HEK293 (cell line): Measurements from ENCODE around the gene RAB44.

Experiments used
- CTCF ChIA-PET: fragments of 350-600 bp; formaldehyde crosslinking; extraction: SDS; loops from one replicate; lab custom pipeline; 2021; ENCODE audit warnings: antibody characterized with exemption; lab: Yijun Ruan, JAX
- POLR2A ChIA-PET: fragments of 300-600 bp; formaldehyde crosslinking; extraction: SDS; loops from one replicate; lab custom pipeline; 2020; ENCODE audit warnings: antibody characterized with exemption, inconsistent platforms; lab: Yijun Ruan, JAX
- H3K27ac ChIP-seq: fragments of 200-500 bp; sonication (Bioruptor generic); 2 replicates; pipeline ENCODE4 v1.5.1; 2014; ENCODE audit warnings: low read depth, low read length, control low read depth, inconsistent platforms; ENCODE audit errors: extremely low read depth
- H3K36me3 ChIP-seq, 2 experiments: fragments of 200-500 bp in 1 of 2; sonication (Bioruptor generic) in 1 of 2; 1 replicate in 1 of 2; 2 replicates in 1 of 2; pipeline ENCODE4 v1.5.1; 2014 to 2017; ENCODE audit warnings: inconsistent platforms in 2 of 2, low read length in 2 of 2; ENCODE audit not compliant: control insufficient read depth in 2 of 2, insufficient read depth in 1 of 2
- H3K4me1 ChIP-seq: fragments of 200-500 bp; sonication (Bioruptor generic); 2 replicates; pipeline ENCODE4 v1.5.1; 2014; ENCODE audit warnings: mild to moderate bottlenecking, low read length, inconsistent platforms; ENCODE audit not compliant: control insufficient read depth, insufficient read depth
- H3K4me3 ChIP-seq: 2 replicates; pipeline ENCODE4 v1.5.1; 2011; ENCODE audit warnings: low read depth, mild to moderate bottlenecking, control low read depth, low read length, moderate library complexity
- H3K9me3 ChIP-seq: fragments of 200-500 bp; sonication (Bioruptor generic); 2 replicates; pipeline ENCODE4 v1.5.1; 2014; ENCODE audit warnings: low read depth, low read length, inconsistent platforms; ENCODE audit not compliant: control insufficient read depth, insufficient read depth
- GLIS2 ChIP-seq: fragments of 450-650 bp; formaldehyde crosslinking; IDR thresholded peaks from 2 replicates; pipeline ENCODE4 v1.5.1; 2016; ENCODE audit warnings: missing biosample characterization, missing genetic modification characterization
- HOXA7 ChIP-seq: sonication (generic); formaldehyde crosslinking; IDR thresholded peaks from 2 replicates; pipeline ENCODE4 v1.8.1; 2022; ENCODE audit warnings: missing genetic modification reagents, borderline replicate concordance
- TRIM28 ChIP-seq: IDR thresholded peaks from 2 replicates; pipeline ENCODE4 v1.6.1; 2011; ENCODE audit warnings: low read length, control low read depth, borderline replicate concordance
- WT1 ChIP-seq: fragments of 450-650 bp; formaldehyde crosslinking; IDR thresholded peaks from 2 replicates; pipeline ENCODE4 v1.5.1; 2016; ENCODE audit warnings: missing biosample characterization, missing genetic modification characterization
- ZBTB8A ChIP-seq: fragments of 450-650 bp; formaldehyde crosslinking; IDR thresholded peaks from 2 replicates; pipeline ENCODE4 v1.5.1; 2016; ENCODE audit warnings: missing biosample characterization, missing genetic modification characterization
- ZNF140 ChIP-seq: fragments of 450-650 bp; formaldehyde crosslinking; IDR thresholded peaks from 2 replicates; pipeline ENCODE4 v1.5.1; 2016; ENCODE audit warnings: missing biosample characterization, missing genetic modification characterization
- ZNF169 ChIP-seq: fragments of 450-650 bp; formaldehyde crosslinking; IDR thresholded peaks from 2 replicates; pipeline ENCODE4 v1.5.1; 2016; ENCODE audit warnings: missing biosample characterization, missing genetic modification characterization
- ZNF18 ChIP-seq: fragments of 450-650 bp; formaldehyde crosslinking; IDR thresholded peaks from 2 replicates; pipeline ENCODE4 v1.5.1; 2016; ENCODE audit warnings: missing biosample characterization, missing genetic modification characterization
- ZNF341 ChIP-seq: fragments of 450-650 bp; formaldehyde crosslinking; IDR thresholded peaks from 2 replicates; pipeline ENCODE4; 2016; ENCODE audit warnings: low read depth, missing biosample characterization, missing genetic modification characterization
- ZNF394 ChIP-seq: fragments of 450-650 bp; formaldehyde crosslinking; IDR thresholded peaks from 2 replicates; pipeline ENCODE4 v1.5.1; 2016; ENCODE audit warnings: missing biosample characterization, missing genetic modification characterization, mild to moderate bottlenecking, moderate library complexity, borderline replicate concordance
- ZNF596 ChIP-seq: fragments of 450-650 bp; IDR thresholded peaks from 2 replicates; pipeline ENCODE4 v1.5.0; 2018; ENCODE audit warnings: missing biosample characterization, mild to moderate bottlenecking, missing genetic modification characterization, moderate library complexity
- ZNF610 ChIP-seq: fragments of 450-650 bp; formaldehyde crosslinking; IDR thresholded peaks from 2 replicates; pipeline ENCODE4 v1.5.1; 2016; ENCODE audit warnings: missing biosample characterization, missing genetic modification characterization, borderline replicate concordance
- ZNF658 ChIP-seq: fragments of 450-650 bp; formaldehyde crosslinking; IDR thresholded peaks from 2 replicates; pipeline ENCODE4; 2016; ENCODE audit warnings: missing biosample characterization, missing genetic modification characterization
- ZSCAN4 ChIP-seq: fragments of 450-650 bp; formaldehyde crosslinking; IDR thresholded peaks from 2 replicates; pipeline ENCODE4 v1.5.1; 2017; ENCODE audit warnings: missing biosample characterization, missing genetic modification characterization
- TF ChIP-seq, protein P1 (sequence below): fragments of 450-650 bp; formaldehyde crosslinking; IDR thresholded peaks from 2 replicates; pipeline ENCODE4 v1.5.1; 2016; ENCODE audit warnings: missing biosample characterization, missing genetic modification characterization
- TF ChIP-seq, protein P2 (sequence below): fragments of 450-650 bp; formaldehyde crosslinking; IDR thresholded peaks from 2 replicates; pipeline ENCODE4 v1.5.1; 2016; ENCODE audit warnings: missing biosample characterization, missing genetic modification characterization
- TF ChIP-seq, protein P3 (sequence below): fragments of 450-650 bp; formaldehyde crosslinking; IDR thresholded peaks from 2 replicates; pipeline ENCODE4 v1.5.1; 2016; ENCODE audit warnings: missing biosample characterization, missing genetic modification characterization
- TF ChIP-seq, protein P4 (sequence below): fragments of 450-650 bp; formaldehyde crosslinking; IDR thresholded peaks from 2 replicates; pipeline ENCODE4; 2016; ENCODE audit warnings: missing biosample characterization, missing genetic modification characterization
- TF ChIP-seq, protein P5 (sequence below): fragments of 450-650 bp; formaldehyde crosslinking; IDR thresholded peaks from 2 replicates; pipeline ENCODE4 v1.5.1; 2017; ENCODE audit warnings: missing biosample characterization, missing genetic modification characterization

RAB44 gene

DNA sequence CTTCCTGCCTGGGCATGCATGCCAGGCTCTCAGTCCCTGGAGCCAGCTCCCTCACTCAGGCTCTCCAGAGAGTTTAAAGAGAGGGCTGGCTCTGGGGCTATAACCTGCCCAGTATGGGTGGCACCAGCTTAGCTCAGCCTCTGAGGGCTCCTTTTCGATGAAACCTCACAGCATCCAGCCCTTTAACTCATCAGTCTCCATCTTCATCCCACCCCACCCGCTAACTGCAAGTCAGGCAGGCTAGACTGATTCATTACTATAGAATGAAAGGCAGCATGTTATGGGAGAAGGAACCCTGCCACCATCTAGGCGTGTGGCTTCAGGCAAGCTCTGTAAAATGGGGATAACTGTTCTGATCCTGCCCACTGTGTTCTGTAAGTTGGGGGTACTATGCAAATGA is 53.5 kb downstream of the RAB44 start:
- no peak for TF ChIP-seq ZNF140 (tag by site-specific recombination)
- TF ChIP-seq GLIS2 (tag by site-specific recombination): no peak
- TF ChIP-seq ZNF658 (tag by site-specific recombination): no peak
- TF ChIP-seq, protein P1, sequence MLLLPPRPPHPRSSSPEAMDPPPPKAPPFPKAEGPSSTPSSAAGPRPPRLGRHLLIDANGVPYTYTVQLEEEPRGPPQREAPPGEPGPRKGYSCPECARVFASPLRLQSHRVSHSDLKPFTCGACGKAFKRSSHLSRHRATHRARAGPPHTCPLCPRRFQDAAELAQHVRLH (tag by site-specific recombination): no peak
- TF ChIP-seq ZNF341 (tag by site-specific recombination): no peak
- no peak for TF ChIP-seq ZBTB8A
- TF ChIP-seq, protein P2, sequence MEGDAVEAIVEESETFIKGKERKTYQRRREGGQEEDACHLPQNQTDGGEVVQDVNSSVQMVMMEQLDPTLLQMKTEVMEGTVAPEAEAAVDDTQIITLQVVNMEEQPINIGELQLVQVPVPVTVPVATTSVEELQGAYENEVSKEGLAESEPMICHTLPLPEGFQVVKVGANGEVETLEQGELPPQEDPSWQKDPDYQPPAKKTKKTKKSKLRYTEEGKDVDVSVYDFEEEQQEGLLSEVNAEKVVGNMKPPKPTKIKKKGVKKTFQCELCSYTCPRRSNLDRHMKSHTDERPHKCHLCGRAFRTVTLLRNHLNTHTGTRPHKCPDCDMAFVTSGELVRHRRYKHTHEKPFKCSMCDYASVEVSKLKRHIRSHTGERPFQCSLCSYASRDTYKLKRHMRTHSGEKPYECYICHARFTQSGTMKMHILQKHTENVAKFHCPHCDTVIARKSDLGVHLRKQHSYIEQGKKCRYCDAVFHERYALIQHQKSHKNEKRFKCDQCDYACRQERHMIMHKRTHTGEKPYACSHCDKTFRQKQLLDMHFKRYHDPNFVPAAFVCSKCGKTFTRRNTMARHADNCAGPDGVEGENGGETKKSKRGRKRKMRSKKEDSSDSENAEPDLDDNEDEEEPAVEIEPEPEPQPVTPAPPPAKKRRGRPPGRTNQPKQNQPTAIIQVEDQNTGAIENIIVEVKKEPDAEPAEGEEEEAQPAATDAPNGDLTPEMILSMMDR (tag by site-specific recombination): no peak
- no peak for TF ChIP-seq ZNF596 (tag by site-specific recombination)
- TF ChIP-seq, protein P3, sequence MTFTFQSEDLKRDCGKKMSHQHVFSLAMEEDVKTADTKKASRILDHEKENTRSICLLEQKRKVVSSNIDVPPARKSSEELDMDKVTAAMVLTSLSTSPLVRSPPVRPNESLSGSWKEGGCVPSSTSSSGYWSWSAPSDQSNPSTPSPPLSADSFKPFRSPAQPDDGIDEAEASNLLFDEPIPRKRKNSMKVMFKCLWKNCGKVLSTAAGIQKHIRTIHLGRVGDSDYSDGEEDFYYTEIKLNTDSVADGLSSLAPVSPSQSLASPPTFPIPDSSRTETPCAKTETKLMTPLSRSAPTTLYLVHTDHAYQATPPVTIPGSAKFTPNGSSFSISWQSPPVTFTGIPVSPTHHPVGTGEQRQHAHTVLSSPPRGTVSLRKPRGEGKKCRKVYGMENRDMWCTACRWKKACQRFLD (tag by site-specific recombination): no peak
- TF ChIP-seq ZNF169 (tag by site-specific recombination): no peak
- TF ChIP-seq, protein P4, sequence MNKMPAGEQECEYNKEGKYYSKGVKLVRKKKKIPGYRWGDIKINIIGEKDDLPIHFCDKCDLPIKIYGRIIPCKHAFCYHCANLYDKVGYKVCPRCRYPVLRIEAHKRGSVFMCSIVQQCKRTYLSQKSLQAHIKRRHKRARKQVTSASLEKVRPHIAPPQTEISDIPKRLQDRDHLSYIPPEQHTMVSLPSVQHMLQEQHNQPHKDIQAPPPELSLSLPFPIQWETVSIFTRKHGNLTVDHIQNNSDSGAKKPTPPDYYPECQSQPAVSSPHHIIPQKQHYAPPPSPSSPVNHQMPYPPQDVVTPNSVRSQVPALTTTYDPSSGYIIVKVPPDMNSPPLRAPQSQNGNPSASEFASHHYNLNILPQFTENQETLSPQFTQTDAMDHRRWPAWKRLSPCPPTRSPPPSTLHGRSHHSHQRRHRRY (tag by site-specific recombination): no peak
- no peak for TF ChIP-seq WT1 (tag by site-specific recombination)
- TF ChIP-seq ZNF394 (tag by site-specific recombination): no peak
- no peak for TF ChIP-seq TRIM28
- TF ChIP-seq, protein P5, sequence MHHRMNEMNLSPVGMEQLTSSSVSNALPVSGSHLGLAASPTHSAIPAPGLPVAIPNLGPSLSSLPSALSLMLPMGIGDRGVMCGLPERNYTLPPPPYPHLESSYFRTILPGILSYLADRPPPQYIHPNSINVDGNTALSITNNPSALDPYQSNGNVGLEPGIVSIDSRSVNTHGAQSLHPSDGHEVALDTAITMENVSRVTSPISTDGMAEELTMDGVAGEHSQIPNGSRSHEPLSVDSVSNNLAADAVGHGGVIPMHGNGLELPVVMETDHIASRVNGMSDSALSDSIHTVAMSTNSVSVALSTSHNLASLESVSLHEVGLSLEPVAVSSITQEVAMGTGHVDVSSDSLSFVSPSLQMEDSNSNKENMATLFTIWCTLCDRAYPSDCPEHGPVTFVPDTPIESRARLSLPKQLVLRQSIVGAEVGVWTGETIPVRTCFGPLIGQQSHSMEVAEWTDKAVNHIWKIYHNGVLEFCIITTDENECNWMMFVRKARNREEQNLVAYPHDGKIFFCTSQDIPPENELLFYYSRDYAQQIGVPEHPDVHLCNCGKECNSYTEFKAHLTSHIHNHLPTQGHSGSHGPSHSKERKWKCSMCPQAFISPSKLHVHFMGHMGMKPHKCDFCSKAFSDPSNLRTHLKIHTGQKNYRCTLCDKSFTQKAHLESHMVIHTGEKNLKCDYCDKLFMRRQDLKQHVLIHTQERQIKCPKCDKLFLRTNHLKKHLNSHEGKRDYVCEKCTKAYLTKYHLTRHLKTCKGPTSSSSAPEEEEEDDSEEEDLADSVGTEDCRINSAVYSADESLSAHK (tag by site-specific recombination): no peak
- TF ChIP-seq ZSCAN4 (tag by site-specific recombination): no peak
- TF ChIP-seq ZNF610 (tag by site-specific recombination): no peak
- no peak for TF ChIP-seq HOXA7 (CRISPR knock-in tag)
- no peak for TF ChIP-seq ZNF18 (tag by site-specific recombination)
- ChIA-PET CTCF (interaction anchor here (0.6 to 5.0 kb wide), 8 partner anchors 8 to 359 kb away, joined by 3 to 47 read pairs (median 6); no protein-coding TSS in a partner anchor), POLR2A (interaction anchor here (0.6 to 1.3 kb wide), 2 partner anchors 72 to 1369 kb away, joined by 3 read pairs; partner anchors contain the start of gene CDKN1A)
- H3K27ac ChIP-seq: no peak overlapping the region
- no peaks in the 10 kb centered on the region for H3K36me3 ChIP-seq
- no peaks in the 10 kb centered on the region; the same call in 1 of the 2 replicates for H3K4me1 ChIP-seq
- H3K9me3 ChIP-seq: no peaks in the 10 kb centered on the region
- H3K4me3 ChIP-seq: no peak overlapping the region
